Measurements from ENCODE around the gene ACTN3. TPM values are rescaled to one million over a fixed set of nuclear protein-coding genes. Genes with fewer than 3 reads are reported as not detected.
"Not testable (repeated sequence)": the region's sequence is repeated elsewhere in the genome, so short reads cannot be mapped to it uniquely, and the experiment has no call there.

The ACTN3 gene
- total RNA-seq, 4 donors from 2014 or later, result not detected

- no peaks in the 10 kb centered on the region for H3K36me3 ChIP-seq
- no peaks in the 10 kb centered on the region for H3K27me3 ChIP-seq
- no peak for TF ChIP-seq CTCF (IDR thresholded peaks at IDR 0.05)
- no peak for TF ChIP-seq EP300 (IDR thresholded peaks at IDR 0.05)
- TF ChIP-seq POLR2A (IDR thresholded peaks at IDR 0.05), result no peak
- TF ChIP-seq POLR2AphosphoS5 (IDR thresholded peaks at IDR 0.05), result no peak
- H3K4me3 ChIP-seq, result no peak overlapping the region
- no peak overlapping the region for H3K27ac ChIP-seq
- H3K9me3 ChIP-seq, result peaks cover 0 to 11% (median 0%) of the 10 kb centered on the region in 3 donors
- 82 to 86% methylated on average over 3 of the region's 3 CpGs for WGBS, 2 donors (ENCODE audit: low coverage in 1 of 2)
- peaks cover 0 to 8% (median 0%) of the 10 kb centered on the region in 3 donors for H3K4me1 ChIP-seq
- ATAC-seq, result no peak
Observed at GRCh38 chr11:66581261-66581660, 34.6 kb downstream of the ACTN3 start.

GRCh38 chr11:66582565-66583147 lies 36.0 kb downstream of the ACTN3 start:
- not testable (repeated sequence) for H3K4me1 ChIP-seq, ATAC-seq, H3K27me3 ChIP-seq, H3K36me3 ChIP-seq, H3K4me3 ChIP-seq, H3K27ac ChIP-seq
- 83 to 94% methylated on average over 2 to 3 of the region's 3 CpGs for WGBS, 2 donors (ENCODE audit: low coverage in 1 of 2)
- H3K9me3 ChIP-seq, result peaks cover 0 to 11% (median 0%) of the 10 kb centered on the region in 3 donors

- H3K36me3 ChIP-seq, H3K4me3 ChIP-seq, H3K27ac ChIP-seq, H3K4me1 ChIP-seq, ATAC-seq, H3K27me3 ChIP-seq: not testable (repeated sequence)
- peaks cover 0 to 11% (median 0%) of the 10 kb centered on the region in 3 donors for H3K9me3 ChIP-seq
- 83% methylated on average over 1 of the region's 1 CpG; no CpG with 5 or more reads in 1 of the 2 donors for WGBS, 2 donors (ENCODE audit: low coverage in 1 of 2)
Observed at GRCh38 chr11:66585447-66585846, 38.7 kb downstream of the ACTN3 start.

- 33 to 67% methylated on average over 1 of the region's 2 CpGs for WGBS, 2 donors (ENCODE audit: low coverage in 1 of 2)
- Histone ChIP-seq H3K27ac (no peak overlapping the region), H3K36me3 (no peaks in the 10 kb centered on the region), H3K27me3 (no peaks in the 10 kb centered on the region), H3K4me1 (no peaks in the 10 kb centered on the region), H3K9me3 (peaks cover 0 to 11% (median 0%) of the 10 kb centered on the region in 3 donors), H3K4me3 (no peak overlapping the region)
- TF ChIP-seq POLR2A (IDR thresholded peaks at IDR 0.05) (no peak), EP300 (IDR thresholded peaks at IDR 0.05) (no peak), CTCF (IDR thresholded peaks at IDR 0.05) (no peak)
- ATAC-seq, result no peak
Observed at GRCh38 chr11:66586136-66586535, 39.4 kb downstream of the ACTN3 start.

GRCh38 chr11:66589315-66589714 lies 42.6 kb downstream of the ACTN3 start:
- H3K4me3 ChIP-seq, H3K27ac ChIP-seq, H3K36me3 ChIP-seq, H3K9me3 ChIP-seq, H3K27me3 ChIP-seq, ATAC-seq: not testable (repeated sequence)
- peaks cover 0 to 20% (median 14%) of the 10 kb centered on the region in 3 donors for H3K4me1 ChIP-seq
- WGBS, 2 donors (ENCODE audit: low coverage in 1 of 2), result 65 to 67% methylated on average over 2 of the region's 2 CpGs

- Histone ChIP-seq H3K36me3 (no peaks in the 10 kb centered on the region), H3K4me3 (no peak overlapping the region), H3K27ac (no peak overlapping the region), H3K4me1 (peaks cover 0 to 29% (median 22%) of the 10 kb centered on the region in 3 donors), H3K9me3 (no peaks in the 10 kb centered on the region), H3K27me3 (no peaks in the 10 kb centered on the region)
- WGBS, 2 donors (ENCODE audit: low coverage in 1 of 2), result 96 to 100% methylated on average over 3 to 7 of the region's 7 CpGs
- TF ChIP-seq EP300 (IDR thresholded peaks at IDR 0.05) (no peak), CTCF (IDR thresholded peaks at IDR 0.05) (no peak), POLR2AphosphoS5 (IDR thresholded peaks at IDR 0.05) (no peak), POLR2A (IDR thresholded peaks at IDR 0.05) (no peak)
- no peak for ATAC-seq
Observed at GRCh38 chr11:66589996-66590675, 43.4 kb downstream of the ACTN3 start.
